Nucleus accumbens (tissue), 56 donors: ENCODE data around the gene STRIP1.
A peak's percentile ranks its signal among the peaks of the same experiment; 100 is the strongest.

ENCODE experiments used
- DNase-seq, 56 donors: peaks; one replicate each; lab custom pipeline; 2025; lab: John Stamatoyannopoulos, UW

The STRIP1 gene

GRCh38 chr1:110049801-110050601 is 15.6 kb downstream of the STRIP1 start:
- DNase-seq: no peak

GRCh38 chr1:110050602-110051261 is 16.3 kb downstream of the STRIP1 start:
- DNase-seq: no peak

- no peak for DNase-seq
Measured at GRCh38 chr1:110051262-110051648, 16.8 kb downstream of the STRIP1 start.

- DNase-seq: peak in 45 of 56 donors; percentile 8 to 83 (median 39)
Measured at GRCh38 chr1:110053552-110054428, 19.4 kb downstream of the STRIP1 start.

GRCh38 chr1:110055493-110056284 is 21.3 kb downstream of the STRIP1 start:
- DNase-seq: no peak

GRCh38 chr1:110056285-110056683 is 21.9 kb downstream of the STRIP1 start:
- DNase-seq: no peak

GRCh38 chr1:110056776-110057175 is 22.4 kb downstream of the STRIP1 start:
- DNase-seq: no peak

- no peak for DNase-seq
Measured at GRCh38 chr1:110057963-110058518, 23.6 kb downstream of the STRIP1 start.

- no peak for DNase-seq
Measured at GRCh38 chr1:110058591-110058990, 24.2 kb downstream of the STRIP1 start.

GRCh38 chr1:110059133-110059863 is 24.9 kb downstream of the STRIP1 start:
- no peak for DNase-seq

- peak in 2 of 56 donors; percentile 4 to 14 for DNase-seq
Measured at GRCh38 chr1:110060034-110060661, 25.7 kb downstream of the STRIP1 start.

- no peak for DNase-seq
Measured at GRCh38 chr1:110060662-110061060, 26.2 kb downstream of the STRIP1 start.

- no peak for DNase-seq
Measured at GRCh38 chr1:110061341-110061740, 26.9 kb downstream of the STRIP1 start.

GRCh38 chr1:110062612-110063011 is 28.2 kb downstream of the STRIP1 start:
- no peak for DNase-seq

- DNase-seq: no peak
Measured at GRCh38 chr1:110063781-110064180, 29.4 kb downstream of the STRIP1 start.

- no peak for DNase-seq
Measured at GRCh38 chr1:110064576-110065337, 30.3 kb downstream of the STRIP1 start.

GRCh38 chr1:110065841-110066240 is 31.4 kb downstream of the STRIP1 start:
- no peak for DNase-seq

GRCh38 chr1:110067479-110067892 is 33.1 kb downstream of the STRIP1 start:
- DNase-seq: no peak
